Upper lobe of left lung (tissue), 4 donors: ENCODE data around the gene RGS11.

Experiments used
- EP300 ChIP-seq, 4 donors: sonication (generic); formaldehyde crosslinking; IDR thresholded peaks; one replicate each; pipeline ENCODE4 v1.5.1; 2017; ENCODE audit warnings: antibody characterized with exemption in 4 of 4, control low read depth in 2 of 4
- POLR2A ChIP-seq, 4 donors: fragments of 450-650 bp; IDR thresholded peaks; one replicate each; pipeline ENCODE4 v1.5.1; 2016 to 2017; ENCODE audit warnings: antibody characterized with exemption in 4 of 4, mild to moderate bottlenecking in 2 of 4
- POLR2AphosphoS5 ChIP-seq, 2 donors: sonication (generic); formaldehyde crosslinking; IDR thresholded peaks; one replicate each; pipeline ENCODE4 v1.5.1; 2017; ENCODE audit warnings: antibody characterized with exemption in 2 of 2
- TF ChIP-seq, protein P1 (sequence below), 6 experiments: fragments of 450-650 bp in 4 of 6; fragments of 200-600 bp in 2 of 6; sonication (generic) in 2 of 6; IDR thresholded peaks; one replicate each; pipeline ENCODE4 v1.5.1; 2016 to 2019; ENCODE audit warnings: antibody characterized with exemption in 6 of 6

DNA sequence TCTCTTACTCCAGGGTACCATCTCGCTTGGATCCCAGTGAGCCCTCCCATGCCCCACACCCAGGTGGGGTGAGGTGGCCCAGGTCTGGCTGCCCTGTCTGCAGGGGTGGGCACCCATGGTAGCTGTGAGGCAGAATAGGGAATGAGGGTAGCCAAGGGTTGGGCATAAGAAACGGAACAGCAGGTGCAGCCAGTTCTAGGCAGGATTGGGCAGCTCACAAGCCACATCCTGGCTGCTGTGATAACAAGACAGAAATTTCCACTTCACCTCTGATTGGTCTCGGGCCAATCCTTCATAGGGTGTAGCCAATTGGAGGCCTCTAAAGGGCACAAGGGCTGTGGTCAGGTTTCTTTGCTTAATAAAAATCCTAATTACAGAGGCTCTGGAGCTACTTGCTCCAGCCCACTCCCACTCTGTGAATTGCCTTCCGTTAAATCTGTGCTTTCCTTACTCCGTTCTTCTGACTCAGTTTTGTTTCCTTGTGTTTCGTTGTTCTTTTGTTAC, 3.2 kb upstream of the RGS11 start:
- TF ChIP-seq, protein P1, sequence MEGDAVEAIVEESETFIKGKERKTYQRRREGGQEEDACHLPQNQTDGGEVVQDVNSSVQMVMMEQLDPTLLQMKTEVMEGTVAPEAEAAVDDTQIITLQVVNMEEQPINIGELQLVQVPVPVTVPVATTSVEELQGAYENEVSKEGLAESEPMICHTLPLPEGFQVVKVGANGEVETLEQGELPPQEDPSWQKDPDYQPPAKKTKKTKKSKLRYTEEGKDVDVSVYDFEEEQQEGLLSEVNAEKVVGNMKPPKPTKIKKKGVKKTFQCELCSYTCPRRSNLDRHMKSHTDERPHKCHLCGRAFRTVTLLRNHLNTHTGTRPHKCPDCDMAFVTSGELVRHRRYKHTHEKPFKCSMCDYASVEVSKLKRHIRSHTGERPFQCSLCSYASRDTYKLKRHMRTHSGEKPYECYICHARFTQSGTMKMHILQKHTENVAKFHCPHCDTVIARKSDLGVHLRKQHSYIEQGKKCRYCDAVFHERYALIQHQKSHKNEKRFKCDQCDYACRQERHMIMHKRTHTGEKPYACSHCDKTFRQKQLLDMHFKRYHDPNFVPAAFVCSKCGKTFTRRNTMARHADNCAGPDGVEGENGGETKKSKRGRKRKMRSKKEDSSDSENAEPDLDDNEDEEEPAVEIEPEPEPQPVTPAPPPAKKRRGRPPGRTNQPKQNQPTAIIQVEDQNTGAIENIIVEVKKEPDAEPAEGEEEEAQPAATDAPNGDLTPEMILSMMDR (IDR thresholded peaks at IDR 0.05): no peak
- no peak for TF ChIP-seq POLR2A (IDR thresholded peaks at IDR 0.05)
- TF ChIP-seq POLR2AphosphoS5 (IDR thresholded peaks at IDR 0.05): no peak
- no peak for TF ChIP-seq EP300 (IDR thresholded peaks at IDR 0.05)
